Stimulated activated CD4-positive, alpha-beta T cell treated with anti-CD3 and anti-CD28 coated beads, Interleukin-15, amount 100 ng/mL, for 24 hours (primary cell): Measurements from ENCODE around the gene CC2D2B.
"Not testable (repeated sequence)": the region's sequence is repeated elsewhere in the genome, so short reads cannot be mapped to it uniquely, and the experiment has no call there.

Source experiments
- DNase-seq: peaks from one replicate; pipeline ENCODE4 v3.0.0-alpha.2; 2020

The CC2D2B gene

DNA sequence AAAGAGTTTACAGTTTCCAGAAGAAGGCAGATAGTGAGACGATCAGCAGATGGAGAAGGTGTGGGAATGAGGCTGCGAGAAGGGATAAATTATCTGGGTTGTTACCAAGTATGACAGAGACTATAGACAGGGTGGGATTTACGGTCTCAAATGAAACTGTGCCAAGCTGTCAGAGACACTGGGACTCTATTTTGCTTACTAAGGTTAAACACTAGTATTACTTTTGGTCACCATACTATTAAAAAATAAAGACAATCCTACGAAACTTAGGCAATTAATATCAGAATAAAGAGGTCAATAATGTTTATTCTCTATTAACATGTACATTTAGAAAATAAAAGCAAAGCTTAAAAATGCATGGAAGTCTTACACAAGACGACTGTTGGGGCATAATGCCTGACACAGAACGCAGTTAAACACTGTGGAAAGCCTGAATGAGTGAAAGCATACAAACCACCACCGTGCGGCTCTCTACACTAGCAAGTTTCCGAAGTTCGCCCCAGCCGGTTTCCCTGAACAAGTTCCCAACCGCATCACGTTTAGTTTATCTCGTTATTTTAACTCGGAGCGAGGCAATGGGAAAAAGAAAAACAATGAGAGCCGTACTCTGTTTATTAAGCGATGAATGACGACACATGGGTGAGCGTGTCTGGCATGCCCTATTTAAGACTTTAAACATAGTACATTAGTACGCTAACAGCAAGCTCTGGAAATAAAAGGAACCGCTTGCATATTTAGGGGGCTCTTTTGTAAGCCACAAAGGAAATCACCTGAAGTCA lies 909 bp upstream of the CC2D2B start:
- DNase-seq = peak; percentile 67

DNA sequence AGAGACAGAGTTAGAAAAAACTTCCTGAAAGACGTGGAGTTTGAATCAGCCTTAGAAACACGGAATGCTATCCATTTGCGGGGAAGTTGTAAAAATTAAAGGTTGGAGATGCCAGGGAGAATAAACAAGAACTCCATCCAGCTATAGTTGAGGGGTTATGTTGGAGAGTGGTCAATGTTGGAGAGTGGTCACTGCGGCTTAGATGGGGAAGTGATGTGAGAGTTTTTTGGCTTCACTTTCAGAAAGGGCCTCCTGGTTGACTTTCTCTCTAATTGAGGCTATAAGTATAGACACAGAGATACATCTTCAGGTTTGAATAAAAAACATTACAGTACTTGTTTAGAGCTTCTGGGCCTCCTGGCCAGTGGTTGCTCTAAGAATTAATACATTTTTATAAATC lies 675 bp downstream of the CC2D2B start:
- DNase-seq = no peak

DNA sequence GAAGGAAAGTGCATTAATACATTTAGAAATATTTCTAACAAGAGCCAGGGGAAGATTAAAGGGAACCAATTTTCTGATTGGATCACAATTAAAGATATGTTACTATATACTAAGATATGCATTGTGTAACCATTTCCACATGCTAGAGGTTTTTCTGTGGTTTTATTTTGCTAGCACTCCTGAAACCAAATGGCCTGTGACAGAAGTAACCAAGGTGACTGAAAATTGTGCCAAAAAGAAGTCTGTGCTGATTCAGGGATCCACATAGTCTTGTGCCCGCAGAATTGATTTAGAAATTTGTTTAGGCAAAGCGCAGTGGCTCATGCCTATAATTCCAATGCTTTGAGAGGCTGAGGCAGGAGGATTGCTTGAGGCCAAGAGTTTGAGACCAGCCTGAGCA lies 1.8 kb downstream of the CC2D2B start:
- no peak for DNase-seq

DNA sequence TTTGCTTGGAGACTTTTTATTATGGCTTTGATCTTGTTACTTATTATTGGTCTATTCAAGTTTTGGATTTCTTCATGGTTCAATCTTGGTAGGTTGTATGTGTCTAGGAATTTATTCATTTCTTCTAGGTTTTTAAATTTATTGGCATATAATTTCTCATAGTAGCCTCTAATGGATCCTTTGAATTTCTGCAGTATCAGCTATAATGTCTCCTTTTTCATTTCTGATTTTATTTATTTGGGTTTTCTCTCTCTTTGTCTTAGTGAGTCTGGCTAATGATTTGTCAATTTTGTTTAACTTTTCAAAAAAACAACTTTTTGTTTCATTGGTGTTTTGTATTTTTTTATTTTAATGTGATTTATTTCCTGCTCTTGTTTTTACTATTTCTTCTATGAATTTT lies 8.3 kb downstream of the CC2D2B start:
- DNase-seq = not testable (repeated sequence)

DNA sequence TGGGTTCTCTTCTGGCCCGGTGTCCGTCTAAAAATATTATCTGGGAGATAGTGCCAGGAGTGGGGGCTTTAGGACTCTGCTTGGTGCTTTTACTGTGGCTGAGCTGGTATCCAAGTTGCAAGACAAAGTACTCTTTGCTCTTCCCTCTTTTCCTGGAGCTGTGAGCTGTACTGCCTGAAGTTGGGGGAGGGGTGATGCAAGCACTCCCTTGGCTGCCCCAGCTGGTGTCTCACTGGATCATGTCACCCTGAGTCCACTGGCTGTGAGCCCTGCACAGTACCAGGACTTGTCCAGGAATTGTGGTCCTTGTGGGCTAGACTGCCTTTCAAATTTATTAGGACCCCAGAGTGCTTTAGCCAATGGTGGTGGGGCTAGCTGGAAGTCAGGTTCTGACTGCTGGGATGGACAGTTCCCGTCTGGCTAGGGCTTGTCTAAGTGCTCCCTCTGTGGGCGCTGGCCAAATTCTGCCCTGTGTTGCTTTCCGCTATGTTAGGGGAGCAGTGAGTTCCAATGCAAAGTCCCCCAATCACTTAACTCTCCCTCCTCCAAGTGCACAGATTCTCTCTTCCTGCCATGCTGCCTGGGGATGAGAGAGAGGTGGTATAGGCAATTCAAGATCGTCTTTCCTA lies 13.1 kb downstream of the CC2D2B start:
- DNase-seq = no peak

DNA sequence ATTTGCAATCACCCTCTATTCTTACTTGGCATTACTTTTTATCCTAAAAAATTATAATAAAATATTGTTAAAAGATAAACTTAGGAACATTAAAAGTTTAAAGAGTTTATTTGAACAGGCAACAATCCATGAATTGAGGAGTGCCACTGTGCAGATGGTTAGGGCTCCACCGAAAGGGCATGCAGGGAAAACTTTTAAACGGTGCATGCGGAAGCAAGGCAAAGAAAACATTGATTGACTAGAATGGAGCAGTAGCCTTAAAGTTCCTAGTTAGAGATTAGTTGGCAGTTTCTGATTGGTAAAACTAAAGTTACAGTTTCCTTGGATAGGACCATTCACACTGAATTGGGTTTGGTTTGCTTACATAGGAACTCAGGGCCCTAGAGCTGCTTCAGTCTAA lies 17.3 kb downstream of the CC2D2B start:
- no peak for DNase-seq

DNA sequence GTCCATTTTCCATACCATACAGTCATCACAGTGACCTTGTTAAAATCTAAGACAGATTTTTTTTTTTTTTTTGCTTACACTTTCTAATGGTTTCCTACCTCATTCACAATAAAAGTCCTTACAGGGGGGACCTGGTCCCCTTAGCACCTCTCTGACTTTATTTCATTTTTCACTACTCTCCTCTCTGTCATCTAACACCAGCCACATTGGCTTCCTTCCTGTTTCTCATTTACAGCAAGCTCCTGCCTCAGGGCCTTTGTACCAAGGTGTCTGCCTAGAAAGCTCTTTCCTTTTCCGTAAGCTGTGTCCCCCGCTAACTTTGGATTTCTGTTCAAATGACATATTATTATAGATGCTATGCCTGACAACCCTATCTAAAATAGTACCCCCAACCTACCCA lies 27.7 kb downstream of the CC2D2B start:
- no peak for DNase-seq

DNA sequence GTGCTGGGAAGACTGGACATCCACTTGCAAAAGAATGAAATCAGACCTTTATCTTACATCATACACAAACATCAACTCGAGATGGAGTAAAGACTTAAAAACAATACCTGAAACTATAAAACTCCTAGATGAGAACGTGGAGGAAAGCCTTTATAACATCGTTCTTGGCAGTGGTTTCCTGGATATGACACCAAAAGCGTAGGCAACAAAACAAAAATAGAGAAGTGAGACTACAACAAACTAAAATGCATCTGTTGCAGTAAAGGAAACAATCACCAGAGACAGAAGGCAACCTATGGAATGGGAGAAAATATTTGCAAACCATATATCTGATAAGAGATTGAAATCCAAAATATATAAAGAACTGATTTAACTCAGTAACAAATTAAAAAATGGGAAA lies 33.3 kb downstream of the CC2D2B start:
- no peak for DNase-seq

DNA sequence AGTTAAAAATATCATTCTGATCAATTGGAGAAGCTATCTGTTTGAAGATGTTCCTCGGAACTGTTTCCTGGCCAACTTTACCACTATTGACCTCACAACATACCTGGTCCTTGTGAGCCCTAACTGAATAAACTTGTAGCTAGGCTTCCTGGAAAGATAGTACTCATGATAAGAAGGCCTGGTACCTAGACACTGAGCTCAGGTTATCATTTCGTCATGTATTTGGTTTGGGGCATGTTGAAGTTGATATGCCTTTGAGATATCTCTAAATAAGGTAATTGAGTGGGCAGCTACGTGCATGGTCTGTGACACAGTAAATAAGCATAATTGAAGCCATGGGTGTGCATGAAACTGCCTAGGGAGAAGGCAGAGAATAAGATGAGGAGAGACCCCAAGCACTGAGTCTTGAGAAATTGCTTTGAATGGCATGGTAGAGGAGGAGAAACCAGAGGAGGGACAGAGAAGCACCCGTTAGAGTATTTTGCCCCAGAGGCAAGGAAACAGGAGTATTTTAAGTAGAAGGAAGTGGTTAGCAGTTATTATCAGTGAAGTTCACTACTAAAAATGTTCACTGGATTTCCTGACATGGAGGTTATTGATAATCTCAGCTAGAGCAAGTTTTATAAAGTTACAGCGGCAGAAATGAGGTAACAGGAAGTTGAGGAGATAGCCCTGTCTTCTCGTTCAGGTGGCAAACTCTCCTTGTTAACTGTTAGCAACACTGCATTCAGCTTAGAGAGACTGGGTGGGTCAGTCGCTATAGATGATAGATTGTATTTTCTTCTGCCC lies 55.6 kb downstream of the CC2D2B start:
- no peak for DNase-seq

DNA sequence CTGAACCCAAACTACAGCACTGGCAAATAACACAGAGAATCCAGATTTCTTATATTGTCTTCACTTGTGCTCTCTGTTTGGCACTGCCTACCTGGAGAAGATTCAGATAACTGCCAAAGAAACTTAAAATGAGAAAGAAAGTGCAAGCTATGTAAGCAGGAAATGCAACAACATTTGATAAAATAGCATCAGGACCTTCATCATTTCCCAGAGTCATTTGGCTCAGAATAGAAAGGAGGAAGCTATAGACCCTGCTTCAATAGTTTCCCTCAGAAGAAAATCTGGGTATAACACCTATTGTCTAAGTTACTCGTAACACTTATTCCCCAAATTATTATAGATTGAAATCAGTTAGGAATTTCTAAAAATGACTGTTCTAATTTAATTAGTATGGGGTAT lies 56.2 kb downstream of the CC2D2B start:
- DNase-seq = no peak

DNA sequence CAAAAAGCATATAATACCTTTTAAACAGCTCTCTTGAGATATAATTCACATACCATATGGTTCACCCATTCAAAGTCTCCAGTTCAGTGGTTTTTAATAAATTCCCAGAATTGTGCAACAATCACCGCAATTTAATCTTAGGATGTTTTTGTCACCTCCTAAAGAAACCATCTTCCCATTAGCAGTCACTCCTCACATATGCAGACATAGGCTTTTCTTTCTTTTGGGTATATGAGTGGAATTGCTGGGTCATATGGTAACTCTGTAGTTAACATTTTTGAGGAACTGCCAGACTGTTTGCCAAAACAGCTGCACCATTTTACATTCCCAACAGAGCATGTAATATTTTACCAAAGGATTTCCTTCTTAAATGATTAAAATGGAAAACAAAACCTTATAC lies 57.0 kb downstream of the CC2D2B start:
- no peak for DNase-seq

DNA sequence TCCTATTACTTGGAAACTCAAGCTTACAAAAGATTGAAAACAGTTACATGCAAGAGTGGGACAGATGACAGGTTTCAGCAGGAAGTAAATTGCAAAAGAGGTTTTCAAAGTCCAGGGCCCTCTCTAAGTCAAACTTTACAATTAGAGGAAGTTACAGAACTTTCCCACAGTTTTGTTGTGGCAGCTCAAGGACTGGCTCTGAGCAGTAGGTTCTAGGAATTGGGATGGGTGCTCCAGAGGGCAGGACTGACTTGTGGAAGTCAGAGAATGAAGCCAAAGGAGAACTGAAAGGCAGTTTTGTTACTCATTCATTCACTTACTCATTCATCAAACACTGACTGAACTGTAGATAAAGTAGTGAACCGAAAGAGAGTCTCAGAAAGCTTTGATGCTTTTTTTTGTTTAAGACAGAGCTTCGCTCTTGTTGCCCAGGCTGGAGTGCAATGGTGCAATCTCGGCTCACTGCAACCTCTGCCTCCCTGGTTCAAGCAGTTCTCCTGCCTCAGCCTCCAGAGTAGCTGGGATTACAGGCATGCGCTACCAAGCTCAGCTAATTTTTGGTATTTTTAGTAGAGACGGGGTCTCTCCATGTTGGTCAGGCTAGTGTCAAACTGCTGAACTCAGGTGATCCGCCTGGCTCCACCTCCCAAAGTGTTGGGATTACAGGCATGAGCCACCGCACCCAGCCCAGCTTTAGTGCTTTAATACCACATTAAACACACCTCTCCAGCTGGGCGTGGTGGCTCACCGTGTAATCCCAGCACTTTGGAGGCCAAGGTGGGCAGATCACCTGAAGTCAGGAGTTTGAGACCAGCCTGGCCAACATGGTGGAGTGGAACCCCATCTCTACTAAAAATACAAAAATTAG lies 68.8 kb downstream of the CC2D2B start:
- no peak for DNase-seq

DNA sequence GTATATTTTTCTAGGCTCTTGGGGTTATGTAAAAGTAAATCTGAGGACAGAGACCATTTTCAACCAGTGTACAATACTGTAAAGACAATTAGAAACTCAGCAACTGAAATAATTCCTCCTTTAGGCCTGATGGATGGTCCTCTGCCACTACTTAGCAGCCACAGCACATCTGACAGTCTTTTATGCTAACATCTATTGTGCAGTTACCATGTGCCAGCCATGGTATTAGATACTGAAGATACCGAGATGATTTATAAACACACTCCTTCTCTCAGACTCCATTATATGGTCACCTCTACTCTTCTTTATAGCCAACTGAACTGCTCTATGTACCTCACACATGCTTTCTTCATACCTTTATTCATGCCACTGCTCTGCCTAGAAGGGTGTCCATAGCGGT lies 74.4 kb downstream of the CC2D2B start:
- DNase-seq = no peak

DNA sequence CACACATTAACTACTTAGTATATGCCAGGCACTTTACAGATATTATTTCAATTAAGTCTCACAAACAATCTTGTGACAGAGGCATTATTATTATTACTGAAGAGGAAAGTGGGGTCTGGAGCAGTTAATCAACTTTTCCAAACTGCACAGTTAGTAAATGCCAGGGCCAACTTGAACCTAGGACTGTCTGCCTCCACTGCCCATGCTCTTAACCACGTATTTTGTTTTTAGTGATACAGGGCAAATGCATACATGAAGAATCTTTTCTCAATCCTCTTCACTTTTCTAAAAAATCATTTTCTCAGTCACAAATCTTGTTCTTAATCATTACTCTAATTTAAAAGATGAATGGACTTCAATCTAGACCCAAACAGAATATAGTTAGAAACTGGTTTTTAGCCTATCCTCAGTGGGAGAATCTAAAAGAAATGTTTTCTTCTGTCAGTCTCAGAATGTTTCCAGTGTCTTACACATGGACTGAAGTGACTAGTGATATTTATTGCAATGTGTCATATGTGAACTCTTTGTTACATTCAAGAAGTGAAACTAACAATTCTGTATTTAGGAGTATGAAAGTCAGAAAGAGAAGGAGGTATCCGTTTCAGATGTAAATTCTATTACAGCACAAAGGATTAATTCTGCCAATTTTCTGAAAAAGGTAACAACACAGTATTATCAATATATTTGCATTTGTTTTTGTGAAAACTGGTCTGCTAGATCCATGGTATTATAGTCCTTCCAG lies 80.1 kb downstream of the CC2D2B start:
- no peak for DNase-seq

DNA sequence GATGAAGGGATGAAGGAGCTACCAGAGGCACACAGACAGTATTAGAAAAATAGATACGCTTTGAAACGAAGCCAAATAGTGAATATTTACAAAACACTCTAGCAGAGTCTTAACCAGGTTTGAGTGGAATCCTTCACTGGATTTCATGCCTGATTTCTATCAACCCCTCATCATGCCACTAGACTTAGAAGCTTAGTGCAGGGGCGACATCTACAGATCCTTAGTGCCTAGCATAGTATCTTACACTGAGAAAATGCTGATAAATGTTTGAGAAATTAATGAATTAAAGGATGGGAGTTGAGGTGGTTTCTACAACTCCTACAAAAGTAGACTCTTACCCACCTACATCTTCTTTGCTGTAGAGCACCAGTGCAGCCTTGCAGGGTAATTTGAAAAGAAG lies 80.9 kb downstream of the CC2D2B start:
- no peak for DNase-seq

DNA sequence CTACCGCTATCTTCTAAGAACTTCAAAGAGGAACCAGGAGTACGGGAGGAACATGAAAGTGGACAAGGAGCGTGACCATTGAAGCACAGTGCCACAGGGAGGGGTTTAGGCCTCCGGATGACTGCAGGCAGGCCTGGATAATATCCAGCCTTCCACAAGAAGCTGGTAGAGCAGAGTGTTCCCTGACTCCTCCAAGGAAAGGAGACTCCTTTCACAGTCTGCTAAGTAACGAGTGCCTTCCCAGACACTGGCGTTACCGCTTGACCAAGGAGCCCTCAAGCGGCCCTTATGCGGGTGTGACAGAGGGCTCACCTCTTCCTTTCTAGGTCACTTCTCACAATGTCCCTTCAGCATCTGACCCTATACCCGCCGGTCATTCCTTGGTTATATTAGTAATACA lies 86.6 kb downstream of the CC2D2B start:
- not testable (repeated sequence) for DNase-seq

DNA sequence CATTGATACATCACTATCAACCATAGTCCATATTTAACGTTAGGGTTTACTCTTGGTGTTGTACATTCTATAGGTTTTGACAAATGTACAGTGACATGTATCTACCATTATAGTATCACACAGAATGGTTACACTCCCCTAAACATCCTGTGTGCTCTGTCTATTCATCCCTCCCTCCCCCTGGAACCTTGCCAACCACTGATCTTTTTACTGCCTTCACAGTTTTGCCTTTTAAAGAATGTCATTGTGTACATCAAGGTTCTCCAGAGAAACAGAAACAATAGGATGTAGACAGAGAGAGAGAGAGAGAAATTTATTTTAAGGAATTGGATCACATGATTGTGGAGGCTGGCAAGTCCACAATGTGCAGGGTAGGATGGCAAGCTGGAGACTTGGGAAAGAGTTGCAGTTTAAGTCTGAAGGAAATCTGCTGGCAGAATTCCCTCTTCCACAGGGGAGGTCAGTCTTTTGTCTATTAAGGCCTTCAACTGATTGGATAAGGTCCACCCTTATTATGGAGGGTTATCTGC lies 90.5 kb downstream of the CC2D2B start:
- DNase-seq = no peak

DNA sequence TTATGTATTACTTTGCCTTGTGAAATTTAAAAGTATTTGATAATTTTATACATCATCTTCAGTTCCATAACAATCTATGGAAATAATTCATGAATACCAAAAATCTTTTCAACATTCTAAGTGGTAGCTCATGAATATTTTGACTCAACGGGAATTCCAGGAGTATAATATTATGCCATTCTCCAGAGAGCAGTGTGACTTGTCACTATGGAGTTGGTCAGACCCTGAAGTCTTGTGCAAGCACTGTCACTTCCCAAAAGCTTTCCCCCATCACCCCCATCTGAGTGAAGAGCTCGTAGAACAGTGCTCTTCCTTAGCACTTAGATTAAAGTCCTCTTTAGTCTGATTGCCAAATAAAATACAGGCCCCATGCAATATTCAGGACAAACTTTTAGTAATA lies 106.2 kb downstream of the CC2D2B start:
- no peak for DNase-seq

DNA sequence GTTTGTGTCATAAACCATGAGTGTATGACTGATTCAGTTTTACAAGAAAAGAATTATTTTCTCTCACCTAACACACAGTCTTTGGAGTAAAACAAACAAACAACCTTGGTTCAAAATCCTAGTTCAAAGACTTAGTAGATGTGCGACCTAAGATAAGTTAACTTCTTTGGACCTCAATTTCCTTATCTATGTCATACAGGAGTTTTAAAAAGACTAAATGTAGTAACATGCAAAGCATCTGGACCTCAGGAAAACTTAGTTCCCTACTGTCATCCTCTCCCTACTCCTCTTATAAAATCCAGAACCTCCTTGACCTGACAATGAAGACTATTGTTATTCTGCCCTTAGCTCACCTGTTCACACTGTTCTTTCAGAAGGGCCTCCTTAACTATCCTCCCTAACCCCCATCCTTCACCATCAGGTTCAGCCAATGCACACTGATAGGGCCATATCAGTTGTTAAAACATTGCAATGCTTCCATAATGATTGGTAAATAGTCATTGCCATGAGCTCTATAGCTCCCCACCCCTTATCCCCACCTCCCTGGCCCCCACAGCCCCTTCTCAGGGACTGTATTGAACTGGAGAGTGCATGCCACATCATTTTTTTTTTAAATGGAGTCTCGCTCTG lies 106.8 kb downstream of the CC2D2B start:
- DNase-seq = no peak

DNA sequence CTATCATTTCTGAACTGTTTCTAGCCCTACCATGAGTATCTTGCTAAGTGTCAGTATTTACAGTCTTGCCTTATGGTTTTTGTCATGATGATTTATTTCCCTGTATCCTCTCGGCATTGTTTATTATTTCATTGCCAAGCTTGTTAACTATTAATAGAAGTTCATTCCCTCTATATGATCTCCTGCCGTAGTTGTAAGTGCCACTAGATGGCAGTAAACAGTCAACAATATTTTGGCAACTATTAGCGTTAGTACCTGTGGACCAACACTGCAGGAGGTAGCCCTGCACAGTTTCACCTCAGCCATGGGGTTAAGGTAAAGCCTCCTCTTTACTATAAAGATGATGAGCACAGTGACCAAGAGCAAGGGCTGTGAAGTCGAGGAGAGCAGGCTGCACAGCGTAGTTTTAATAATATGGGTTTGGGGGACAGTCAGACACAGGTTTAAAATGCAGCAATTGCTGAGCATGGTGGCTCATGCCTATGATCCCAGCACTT lies 109.5 kb downstream of the CC2D2B start:
- DNase-seq = peak; percentile 36

DNA sequence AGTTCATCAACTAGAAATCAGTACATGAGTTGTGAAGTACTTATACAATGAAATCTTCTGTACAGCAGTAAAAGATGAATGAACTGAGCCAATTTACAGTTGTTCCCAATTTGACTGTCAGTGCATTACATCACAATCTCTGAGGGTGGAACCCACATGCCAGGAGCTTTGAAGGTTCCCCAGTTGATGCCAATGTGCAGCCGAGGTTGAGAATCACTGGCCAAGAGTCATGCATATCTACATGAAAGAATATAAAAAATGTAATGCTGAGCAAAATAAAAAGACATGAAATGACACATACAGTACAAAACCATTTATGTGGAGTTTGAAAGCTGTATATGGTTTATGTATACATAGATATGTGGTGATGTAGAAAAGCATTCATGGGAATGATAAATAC lies 113.6 kb downstream of the CC2D2B start:
- DNase-seq = no peak
